ENCODE results near the gene ACSS1. TPM values are rescaled to one million over a fixed set of nuclear protein-coding genes. Genes with fewer than 3 reads are reported as not detected.

The ACSS1 gene
- total RNA-seq, 1 experiment from 2014 or later, result 0.61 TPM

DNA sequence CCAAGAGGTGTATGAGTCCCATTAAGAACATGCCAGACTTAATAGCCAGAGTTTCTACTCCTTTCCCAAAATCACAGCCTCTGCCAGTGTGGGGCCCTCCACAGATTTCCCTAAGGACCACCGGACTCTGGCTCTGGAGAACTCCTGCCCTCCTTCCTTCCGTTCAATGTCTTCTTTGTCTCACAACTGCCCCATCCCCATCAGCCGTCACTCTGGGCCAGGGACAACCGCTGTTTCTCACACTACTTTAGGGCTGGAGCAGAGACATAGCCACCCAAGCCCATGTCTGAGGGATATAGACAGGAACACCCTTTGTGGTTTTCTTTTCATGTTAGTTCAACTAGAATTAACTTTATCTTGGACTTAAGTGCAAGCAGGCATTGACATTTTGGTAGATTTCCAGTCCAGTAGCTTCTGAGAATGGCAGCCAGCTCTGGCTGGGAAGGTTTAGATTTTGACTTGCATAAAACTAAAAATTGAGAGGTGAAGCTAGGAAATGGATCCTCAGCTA is 6.7 kb upstream of the ACSS1 start:
- H3K27ac ChIP-seq (ENCODE audit: insufficient read length, low read depth, low read length), result no peak overlapping the region
- H3T11ph ChIP-seq (ENCODE audit: low read length), result no peak overlapping the region
- H2AK5ac ChIP-seq (ENCODE audit: insufficient read length, low read length), result no peak overlapping the region
- no peak overlapping the region for H2BK15ac ChIP-seq (ENCODE audit: low read depth, low read length)
- Mint-ChIP-seq H3K27ac (no peak overlapping the region), H3K4me1 (peaks cover 4 to 8% of the 10 kb centered on the region in 2 experiments; a peak in 3 of 4 replicates), H3K9me3 (no peaks in the 10 kb centered on the region; a peak in 1 of 5 replicates), H3K36me3 (ENCODE audit: insufficient read depth in 1 of 3, low read depth in 3 of 3) (no peaks in the 10 kb centered on the region), H3K4me3 (no peak overlapping the region), H3K27me3 (ENCODE audit: low read depth) (peaks cover 77% of the 10 kb centered on the region)
- peaks cover 2% of the 10 kb centered on the region for H4K20me1 ChIP-seq (ENCODE audit: control insufficient read depth, insufficient read depth, insufficient read length)
- H3K56ac ChIP-seq (ENCODE audit: insufficient read length, low read depth, low read length), result no peak overlapping the region
- H3K23me2 ChIP-seq (ENCODE audit: insufficient read length, low read depth, low read length, poor library complexity, severe bottlenecking), result peaks cover 2% of the 10 kb centered on the region
- peaks cover 7% of the 10 kb centered on the region; the same call in 1 of the 2 replicates for H3K27me3 ChIP-seq (ENCODE audit: insufficient read depth, low read length)
- H2BK5ac ChIP-seq (ENCODE audit: insufficient read length, low read length), result no peak overlapping the region
- no peak overlapping the region for H3K9ac ChIP-seq (ENCODE audit: extremely low read depth, insufficient read length, low read length)
- TF ChIP-seq, protein P1, sequence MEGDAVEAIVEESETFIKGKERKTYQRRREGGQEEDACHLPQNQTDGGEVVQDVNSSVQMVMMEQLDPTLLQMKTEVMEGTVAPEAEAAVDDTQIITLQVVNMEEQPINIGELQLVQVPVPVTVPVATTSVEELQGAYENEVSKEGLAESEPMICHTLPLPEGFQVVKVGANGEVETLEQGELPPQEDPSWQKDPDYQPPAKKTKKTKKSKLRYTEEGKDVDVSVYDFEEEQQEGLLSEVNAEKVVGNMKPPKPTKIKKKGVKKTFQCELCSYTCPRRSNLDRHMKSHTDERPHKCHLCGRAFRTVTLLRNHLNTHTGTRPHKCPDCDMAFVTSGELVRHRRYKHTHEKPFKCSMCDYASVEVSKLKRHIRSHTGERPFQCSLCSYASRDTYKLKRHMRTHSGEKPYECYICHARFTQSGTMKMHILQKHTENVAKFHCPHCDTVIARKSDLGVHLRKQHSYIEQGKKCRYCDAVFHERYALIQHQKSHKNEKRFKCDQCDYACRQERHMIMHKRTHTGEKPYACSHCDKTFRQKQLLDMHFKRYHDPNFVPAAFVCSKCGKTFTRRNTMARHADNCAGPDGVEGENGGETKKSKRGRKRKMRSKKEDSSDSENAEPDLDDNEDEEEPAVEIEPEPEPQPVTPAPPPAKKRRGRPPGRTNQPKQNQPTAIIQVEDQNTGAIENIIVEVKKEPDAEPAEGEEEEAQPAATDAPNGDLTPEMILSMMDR (conservative IDR thresholded peaks at IDR 0.05), result no peak
- no peak overlapping the region for H4K5ac ChIP-seq (ENCODE audit: insufficient read length, low read depth, low read length)
- H3K14ac ChIP-seq (ENCODE audit: insufficient read depth, low read length), result no peak overlapping the region
- H3K18ac ChIP-seq (ENCODE audit: insufficient read length, low read depth, low read length), result no peak overlapping the region
- no peaks in the 10 kb centered on the region for H3K9me3 ChIP-seq (ENCODE audit: control insufficient read depth, low read depth, low read length)
- H4K91ac ChIP-seq (ENCODE audit: insufficient read length, low read depth, low read length), result no peak overlapping the region
- H2BK120ac ChIP-seq (ENCODE audit: low read depth, low read length, poor library complexity, severe bottlenecking), result no peak overlapping the region
- no peaks in the 10 kb centered on the region for H3K4me1 ChIP-seq (ENCODE audit: insufficient read depth, low read length)
- no peak for DNase-seq
- no peak overlapping the region for H2BK12ac ChIP-seq (ENCODE audit: insufficient read length, low read depth, low read length)
- no peak overlapping the region for H4K8ac ChIP-seq (replicated peaks; ENCODE audit: insufficient read length, low read depth, low read length)
- no peaks in the 10 kb centered on the region for H3K79me1 ChIP-seq (ENCODE audit: insufficient read depth, low read depth, low read length, poor library complexity, severe bottlenecking)
- WGBS (ENCODE audit: extremely low coverage, insufficient read length, low lambda C conversion rate), result no CpG with 5 or more reads among the region's 4 CpGs
- no peaks in the 10 kb centered on the region for H3K79me2 ChIP-seq (ENCODE audit: insufficient read depth, low read length)
- H2AFZ ChIP-seq (ENCODE audit: low read length), result no peak overlapping the region
- no peak overlapping the region for H3K23ac ChIP-seq (ENCODE audit: insufficient read length, low read depth, low read length)
- H3K4ac ChIP-seq (ENCODE audit: low read depth, low read length), result no peak overlapping the region
- H3K4me2 ChIP-seq (ENCODE audit: insufficient read depth, insufficient read length, low read length), result no peak overlapping the region
- H2BK20ac ChIP-seq (ENCODE audit: low read depth, low read length, poor library complexity, severe bottlenecking), result no peak overlapping the region

All from H9 (cell line).